B cell (primary cell): ENCODE results near the gene SMARCA4.

Experiments
- EZH2 ChIP-seq: IDR thresholded peaks from 2 replicates; pipeline ENCODE4 v1.6.1; 2012; ENCODE audit warnings: borderline replicate concordance, low read depth, mild to moderate bottlenecking, moderate library complexity, low read length; ENCODE audit not compliant: insufficient read depth, poor library complexity, severe bottlenecking
- TF ChIP-seq, protein P1 (sequence below): fragments of 200-600 bp; IDR thresholded peaks from one replicate; pipeline ENCODE4 v1.8.0; 2022; ENCODE audit warnings: antibody characterized with exemption, mild to moderate bottlenecking

DNA sequence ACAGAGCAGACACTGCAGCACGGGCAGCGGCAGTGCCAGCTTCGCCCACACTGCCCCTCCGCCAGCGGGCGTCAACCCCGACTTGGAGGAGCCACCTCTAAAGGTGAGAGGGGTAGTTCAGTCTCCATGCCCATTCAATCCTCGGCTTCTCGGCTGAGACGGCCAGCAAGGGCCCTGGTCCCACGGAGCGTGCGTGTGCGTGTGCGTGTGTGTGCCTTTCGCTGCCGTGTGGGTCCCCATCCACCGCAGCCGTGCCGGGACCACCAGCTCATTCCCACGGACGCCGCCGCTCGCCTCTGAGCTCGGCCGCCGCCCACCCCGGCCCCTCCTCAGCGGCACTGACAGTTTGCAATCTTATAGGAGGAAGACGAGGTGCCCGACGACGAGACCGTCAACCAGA lies 72.9 kb downstream of the SMARCA4 start:
- TF ChIP-seq, protein P1, sequence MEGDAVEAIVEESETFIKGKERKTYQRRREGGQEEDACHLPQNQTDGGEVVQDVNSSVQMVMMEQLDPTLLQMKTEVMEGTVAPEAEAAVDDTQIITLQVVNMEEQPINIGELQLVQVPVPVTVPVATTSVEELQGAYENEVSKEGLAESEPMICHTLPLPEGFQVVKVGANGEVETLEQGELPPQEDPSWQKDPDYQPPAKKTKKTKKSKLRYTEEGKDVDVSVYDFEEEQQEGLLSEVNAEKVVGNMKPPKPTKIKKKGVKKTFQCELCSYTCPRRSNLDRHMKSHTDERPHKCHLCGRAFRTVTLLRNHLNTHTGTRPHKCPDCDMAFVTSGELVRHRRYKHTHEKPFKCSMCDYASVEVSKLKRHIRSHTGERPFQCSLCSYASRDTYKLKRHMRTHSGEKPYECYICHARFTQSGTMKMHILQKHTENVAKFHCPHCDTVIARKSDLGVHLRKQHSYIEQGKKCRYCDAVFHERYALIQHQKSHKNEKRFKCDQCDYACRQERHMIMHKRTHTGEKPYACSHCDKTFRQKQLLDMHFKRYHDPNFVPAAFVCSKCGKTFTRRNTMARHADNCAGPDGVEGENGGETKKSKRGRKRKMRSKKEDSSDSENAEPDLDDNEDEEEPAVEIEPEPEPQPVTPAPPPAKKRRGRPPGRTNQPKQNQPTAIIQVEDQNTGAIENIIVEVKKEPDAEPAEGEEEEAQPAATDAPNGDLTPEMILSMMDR = no peak
- TF ChIP-seq EZH2 = no peak
